ENCODE results near the gene STX17. TPM values are rescaled to one million over a fixed set of nuclear protein-coding genes. Genes with fewer than 3 reads are reported as not detected.

STX17 gene
- total RNA-seq, 4 donors from 2014 or later, result 36.4 to 187 (median 40.7) TPM

DNA sequence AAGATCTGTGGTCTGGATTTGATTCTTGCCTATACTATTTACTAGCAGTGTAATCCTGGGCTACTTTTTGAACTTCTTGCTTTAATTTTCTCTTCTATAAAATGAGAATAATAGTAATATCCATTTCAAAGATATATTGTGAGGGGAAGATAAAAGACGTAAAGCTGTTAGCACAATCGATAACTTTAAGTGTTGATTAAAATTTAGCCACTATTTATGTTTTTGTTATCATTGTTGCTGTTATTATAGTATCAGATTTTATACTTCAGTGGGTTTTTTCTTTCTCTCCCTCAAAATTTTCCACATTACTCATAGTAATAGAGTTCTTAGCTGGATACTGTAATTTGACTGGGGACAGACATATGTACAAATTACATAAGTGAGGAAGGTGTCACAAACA, 42.0 kb downstream of the STX17 start:
- H3K9me3 ChIP-seq, result no peaks in the 10 kb centered on the region
- DNase-seq, result no peak
- H3K27me3 ChIP-seq, result no peaks in the 10 kb centered on the region
- no peak overlapping the region for H3K4me3 ChIP-seq
- TF ChIP-seq POLR2A (IDR thresholded peaks at IDR 0.05), result no peak
- no peak for TF ChIP-seq CTCF (IDR thresholded peaks at IDR 0.05)
- H3K4me1 ChIP-seq, result no peaks in the 10 kb centered on the region
- H3K36me3 ChIP-seq, result peaks cover 0 to 18% (median 0%) of the 10 kb centered on the region in 3 donors
- H3K27ac ChIP-seq, result no peak overlapping the region

DNA sequence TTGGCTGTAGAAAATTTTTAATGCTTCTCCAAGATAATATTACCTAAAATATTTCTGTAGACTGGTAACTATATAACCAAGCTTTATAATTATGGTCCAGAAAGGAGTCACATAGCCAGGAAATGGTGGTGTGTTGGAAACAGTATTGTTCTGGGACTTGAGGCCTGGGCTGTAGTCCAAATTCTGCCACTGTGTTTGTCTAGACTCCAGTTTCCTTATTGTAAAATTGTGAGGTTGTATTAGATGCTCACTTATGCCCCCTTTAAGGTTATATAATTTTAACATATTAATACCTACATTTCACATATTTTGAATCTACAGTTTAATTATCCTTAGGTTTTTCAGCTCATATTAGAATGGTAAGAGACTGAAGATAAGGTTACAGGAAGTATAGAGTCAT, 42.4 kb downstream of the STX17 start:
- Histone ChIP-seq H3K4me1 (no peaks in the 10 kb centered on the region), H3K27me3 (no peaks in the 10 kb centered on the region), H3K27ac (no peak overlapping the region), H3K9me3 (no peaks in the 10 kb centered on the region), H3K36me3 (peaks cover 0 to 18% (median 0%) of the 10 kb centered on the region in 3 donors), H3K4me3 (no peak overlapping the region)
- no peak for DNase-seq
- TF ChIP-seq CTCF (IDR thresholded peaks at IDR 0.05) (no peak), POLR2A (IDR thresholded peaks at IDR 0.05) (no peak)

- Histone ChIP-seq H3K9me3 (no peaks in the 10 kb centered on the region), H3K36me3 (peaks cover 0 to 15% (median 0%) of the 10 kb centered on the region in 3 donors), H3K27ac (no peak overlapping the region), H3K4me1 (no peaks in the 10 kb centered on the region), H3K4me3 (no peak overlapping the region), H3K27me3 (no peaks in the 10 kb centered on the region)
- DNase-seq, result no peak
- no peak for TF ChIP-seq CTCF (IDR thresholded peaks at IDR 0.05)
- TF ChIP-seq POLR2A (IDR thresholded peaks at IDR 0.05), result no peak
Observed at GRCh38 chr9:99953861-99954507, 47.5 kb downstream of the STX17 start.

GRCh38 chr9:99954819-99955218, 48.4 kb downstream of the STX17 start:
- Histone ChIP-seq H3K9me3 (no peaks in the 10 kb centered on the region), H3K27me3 (no peaks in the 10 kb centered on the region), H3K4me1 (no peaks in the 10 kb centered on the region), H3K4me3 (no peak overlapping the region), H3K27ac (no peak overlapping the region), H3K36me3 (peaks cover 0 to 15% (median 0%) of the 10 kb centered on the region in 3 donors)
- no peak for TF ChIP-seq POLR2A (IDR thresholded peaks at IDR 0.05)
- TF ChIP-seq CTCF (IDR thresholded peaks at IDR 0.05), result no peak
- no peak for DNase-seq

DNA sequence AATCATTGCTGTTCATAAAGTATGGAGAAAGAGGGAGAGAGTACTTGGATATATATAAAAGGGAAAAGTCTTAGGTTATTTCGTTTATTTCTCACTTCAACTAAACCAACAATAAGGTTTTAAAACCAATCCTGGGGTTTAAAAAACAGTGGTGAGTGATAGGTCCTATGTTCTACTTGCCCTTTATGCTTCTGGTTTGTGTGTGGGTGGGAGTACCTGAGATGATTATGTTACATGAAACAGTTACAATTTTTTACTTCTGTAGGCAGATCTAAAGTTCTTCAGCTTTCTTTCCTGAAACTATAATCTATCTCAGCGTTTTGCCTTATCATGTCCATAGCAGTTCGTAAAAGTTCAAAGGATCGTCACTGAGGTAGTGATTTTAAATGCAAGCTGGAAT, 49.2 kb downstream of the STX17 start:
- TF ChIP-seq POLR2A (IDR thresholded peaks at IDR 0.05) (no peak), CTCF (IDR thresholded peaks at IDR 0.05) (no peak)

More for the DNA sequence above, 49.2 kb downstream of the STX17 start:
- Histone ChIP-seq H3K4me1 (no peaks in the 10 kb centered on the region), H3K4me3 (no peak overlapping the region), H3K9me3 (no peaks in the 10 kb centered on the region), H3K27me3 (no peaks in the 10 kb centered on the region), H3K27ac (no peak overlapping the region), H3K36me3 (peaks cover 0 to 19% (median 0%) of the 10 kb centered on the region in 3 donors)
- no peak for DNase-seq
